K562 (cell line): Measurements from ENCODE around the gene SSH3. TPM values are rescaled to one million over a fixed set of nuclear protein-coding genes. Genes with fewer than 3 reads are reported as not detected.

Source experiments
- ATAC-seq: fragments of 200-7000 bp; cut with Tn5 transposase; 3 replicates; pipeline ENCODE4 v1.9.1; 2020; ENCODE audit warnings: moderate library complexity
- BruUV-seq: library from RNA; stranded (reverse); fragments of 400-500 nt; replicated peaks from 2 replicates; lab custom pipeline; 2021; lab: Mats Ljungman, UMichigan
- CTCF ChIA-PET: fragments of 300-600 bp; formaldehyde crosslinking; extraction: SDS; loops from one replicate; lab custom pipeline; 2021; ENCODE audit warnings: low intra/inter-chr PET ratio; lab: Yijun Ruan, JAX
- POLR2A ChIA-PET: fragments of 300-600, 350-650 bp; sonication (Branson Sonifier 250); formaldehyde crosslinking; extraction: SDS; loops from one replicate; lab custom pipeline; 2021; ENCODE audit warnings: antibody characterized with exemption, inconsistent platforms; lab: Yijun Ruan, JAX
- DNase-seq, 4 experiments: peaks; one replicate each; pipeline versions ENCODE4 v3.0.0 to v3.0.0-alpha.2; 2011 to 2018; ENCODE audit warnings: low spot score in 3 of 4, mixed read lengths in 3 of 4; ENCODE audit errors: extremely low read depth in 1 of 4
- FAIRE-seq: peaks from 2 replicates; lab custom pipeline; 2011; peaks lifted over from hg19 to GRCh38; lab: Jason Lieb, UNC
- H2AFZ ChIP-seq: 2 replicates; pipeline ENCODE4 v1.6.0; 2011; ENCODE audit warnings: low read depth, low read length, control low read depth, inconsistent platforms
- H3K27ac ChIP-seq: fragments of 200-600 bp; 3 replicates; pipeline ENCODE4 v1.8.0; 2011; ENCODE audit warnings: low read depth, mild to moderate bottlenecking, control low read depth, inconsistent platforms, low read length, moderate library complexity, mixed read lengths; ENCODE audit errors: extremely low read depth
- H3K27me3 ChIP-seq, 2 experiments: fragments of 300-600 bp in 1 of 2; 2 replicates in 1 of 2; 3 replicates in 1 of 2; pipeline versions ENCODE4 v1.6.0 to v1.8.0; 2011; ENCODE audit warnings: inconsistent platforms in 2 of 2, low read length in 2 of 2, mild to moderate bottlenecking in 1 of 2, mixed read lengths in 1 of 2, moderate library complexity in 1 of 2; ENCODE audit not compliant: control insufficient read depth in 2 of 2, insufficient read depth in 2 of 2
- H3K36me3 ChIP-seq: fragments of 300-600 bp; 3 replicates; pipeline ENCODE4 v1.8.0; 2011; ENCODE audit warnings: mild to moderate bottlenecking, low read length, inconsistent platforms; ENCODE audit not compliant: control insufficient read depth, insufficient read depth
- H3K4me1 ChIP-seq, 2 experiments: fragments of 200-600 bp in 1 of 2; replicated peaks in 1 of 2; 2 replicates in 1 of 2; 3 replicates in 1 of 2; pipeline versions ENCODE4 v1.5.1 to v1.8.0; 2011; ENCODE audit warnings: inconsistent platforms in 2 of 2, low read length in 2 of 2, mild to moderate bottlenecking in 1 of 2, mixed read lengths in 1 of 2, moderate library complexity in 1 of 2; ENCODE audit not compliant: control insufficient read depth in 2 of 2, insufficient read depth in 2 of 2
- H3K4me2 ChIP-seq: 2 replicates; pipeline ENCODE4 v1.6.1; 2011; ENCODE audit warnings: low read length, control low read depth, inconsistent platforms, mixed read lengths; ENCODE audit not compliant: insufficient read depth
- H3K4me3 ChIP-seq: fragments of 200-600 bp; sonication (generic), shearing (Covaris generic); 2 replicates; pipeline ENCODE4 v1.5.1; 2016; ENCODE audit warnings: control low read depth, inconsistent platforms
- H3K79me2 ChIP-seq: fragments of 200-600 bp; 3 replicates; pipeline ENCODE4 v1.8.0; 2011; ENCODE audit warnings: low read length, inconsistent platforms; ENCODE audit not compliant: control insufficient read depth, insufficient read depth
- H3K9ac ChIP-seq, 2 experiments: 2 replicates each; pipeline versions ENCODE4 v1.6.0 to v1.6.1; 2011; ENCODE audit warnings: low read depth in 2 of 2, low read length in 2 of 2, control low read depth in 1 of 2, inconsistent platforms in 1 of 2, mild to moderate bottlenecking in 1 of 2, mixed read lengths in 1 of 2; ENCODE audit not compliant: insufficient read depth in 1 of 2
- H3K9me1 ChIP-seq: one replicate; pipeline ENCODE4 v1.6.0; 2011; ENCODE audit warnings: inconsistent platforms, mild to moderate bottlenecking, low read length, moderate library complexity; ENCODE audit not compliant: control insufficient read depth, insufficient read depth
- H3K9me3 ChIP-seq: replicated peaks from 2 replicates; pipeline ENCODE4 v1.5.1; 2011; ENCODE audit warnings: low read depth, low read length, inconsistent platforms; ENCODE audit not compliant: control insufficient read depth, insufficient read depth
- H4K20me1 ChIP-seq: replicated peaks from 2 replicates; pipeline ENCODE4 v1.6.1; 2011; ENCODE audit warnings: low read length, inconsistent platforms, mixed read lengths; ENCODE audit not compliant: control insufficient read depth, insufficient read depth
- CEBPZ ChIP-seq: fragments of 150-350 bp; IDR thresholded peaks from 2 replicates; pipeline ENCODE4 v1.6.1; 2014; ENCODE audit warnings: low read depth, mild to moderate bottlenecking, low read length, borderline replicate concordance
- HDAC8 ChIP-seq: fragments of 450-650 bp; IDR thresholded peaks from 2 replicates; pipeline ENCODE4 v1.6.1; 2016; ENCODE audit warnings: mild to moderate bottlenecking, missing genetic modification characterization, moderate library complexity, missing compliant biosample characterization
- JUN ChIP-seq, 2 experiments: sonication (generic) in 1 of 2; formaldehyde crosslinking in 1 of 2; IDR thresholded peaks; 2 replicates each; pipeline versions ENCODE4 v1.6.1 to v1.8.0; 2012 to 2022; ENCODE audit warnings: borderline replicate concordance in 2 of 2, mild to moderate bottlenecking in 2 of 2, improper control_type of control experiment in 1 of 2, low read depth in 1 of 2, low read length in 1 of 2, missing genetic modification reagents in 1 of 2
- NR2C1 ChIP-seq, 2 experiments: fragments of 450-650 bp; IDR thresholded peaks; 2 replicates each; pipeline ENCODE4 v1.6.1; 2017; ENCODE audit warnings: mild to moderate bottlenecking in 2 of 2, antibody characterized with exemption in 1 of 2, inconsistent platforms in 1 of 2, missing compliant biosample characterization in 1 of 2, missing genetic modification characterization in 1 of 2
- POLR2A ChIP-seq: fragments of 450-650 bp; conservative IDR thresholded peaks from 2 replicates; pipeline ENCODE4 v1.6.1; 2016
- SIN3A ChIP-seq, 2 experiments: fragments of 150-350 bp in 1 of 2; IDR thresholded peaks; 2 replicates each; pipeline ENCODE4 v1.6.1; 2011 to 2016; ENCODE audit warnings: borderline replicate concordance in 2 of 2, low read depth in 2 of 2, low read length in 2 of 2, mild to moderate bottlenecking in 2 of 2, moderate library complexity in 2 of 2; ENCODE audit not compliant: control insufficient read depth in 1 of 2
- SUPT5H ChIP-seq: fragments of 450-650 bp; IDR thresholded peaks from 2 replicates; pipeline ENCODE4 v1.6.1; 2016
- TAF7 ChIP-seq: fragments of 450-650 bp; IDR thresholded peaks from 2 replicates; pipeline ENCODE4 v1.6.1; 2016; ENCODE audit warnings: missing genetic modification characterization, missing compliant biosample characterization
- TFAP4 ChIP-seq: sonication (generic); formaldehyde crosslinking; IDR thresholded peaks from 2 replicates; pipeline ENCODE4 v1.8.0; 2022; ENCODE audit warnings: missing genetic modification reagents, mild to moderate bottlenecking, moderate library complexity, borderline replicate concordance
- ZNF224 ChIP-seq: sonication (generic); formaldehyde crosslinking; IDR thresholded peaks from 2 replicates; pipeline ENCODE4 v1.8.0; 2022; ENCODE audit warnings: mild to moderate bottlenecking, missing genetic modification reagents
- WGBS: fragments of 100-300 bp; shearing (Covaris generic); methylation state at CpG from one replicate; pipeline ENCODE4 v1.1.6; 2016; ENCODE audit warnings: low coverage, mixed read lengths; ENCODE audit not compliant: insufficient coverage; ENCODE audit errors: missing lambda C conversion rate; 5-methylcytosine and 5-hydroxymethylcytosine counted together
- in situ Hi-C: fragments of 300-500 bp; cut with MboI; formaldehyde crosslinking; loops from 4 replicates; pipeline ENCODE4 v1.15.0; 2018; ENCODE audit warnings: inconsistent platforms, mixed read lengths
- intact Hi-C: fragments of 100-400 bp; cut with micrococcal nuclease; formaldehyde crosslinking; loops from 2 replicates; pipeline ENCODE4 v1.14.2; 2022
- polyA plus RNA-seq, 8 experiments: library from polyadenylated mRNA; depleted of rRNA in 4 of 8; stranded (reverse) in 5 of 8; unstranded in 3 of 8; fragments of >200 nt; fragmentation: Nextera tagmentation in 2 of 8; fragmentation: Illumina TruSeq in 1 of 8; extraction: Ambion mirVana in 2 of 8; extraction: Trizol in 1 of 8; gene quantifications; 2 replicates each; pipeline versions ENCODE4 v1.2.1 to v1.2.3, GENCODE V29; 2011 to 2014; ENCODE audit warnings: inconsistent platforms in 1 of 8, missing spikeins in 1 of 8
- total RNA-seq, 7 experiments: library from RNA; depleted of rRNA in 6 of 7; stranded (reverse); fragments of >200 nt in 6 of 7; fragmentation: Illumina TruSeq in 2 of 7; extraction: Trizol in 2 of 7; gene quantifications; 2 replicates each; pipeline versions ENCODE4 v1.2.1 to v1.2.3, GENCODE V29; 2011 to 2021; ENCODE audit warnings: low replicate concordance in 1 of 7
- TF ChIP-seq, protein P1 (sequence below): sonication (generic); formaldehyde crosslinking; IDR thresholded peaks from 2 replicates; pipeline ENCODE4 v1.8.0; 2022; ENCODE audit warnings: mild to moderate bottlenecking, missing genetic modification reagents
- TF ChIP-seq, protein P2 (sequence below), 2 experiments: IDR thresholded peaks; 2 replicates each; pipeline ENCODE4 v1.6.1; 2011; ENCODE audit warnings: borderline replicate concordance in 1 of 2, control low read depth in 1 of 2, low read depth in 1 of 2, low read length in 1 of 2, mild to moderate bottlenecking in 1 of 2, mixed read lengths in 1 of 2, moderate library complexity in 1 of 2; ENCODE audit not compliant: insufficient read depth in 1 of 2, insufficient read length in 1 of 2, poor library complexity in 1 of 2, severe bottlenecking in 1 of 2; ENCODE audit errors: extremely low read depth in 1 of 2

Gene SSH3
- total and polyA plus RNA-seq, 9 of the 15 experiments (the other 6 are each of a cell fraction or from before 2014, with no cell fraction given) = 0.07 to 1.0 (median 0.24) TPM; not detected in 3

DNA sequence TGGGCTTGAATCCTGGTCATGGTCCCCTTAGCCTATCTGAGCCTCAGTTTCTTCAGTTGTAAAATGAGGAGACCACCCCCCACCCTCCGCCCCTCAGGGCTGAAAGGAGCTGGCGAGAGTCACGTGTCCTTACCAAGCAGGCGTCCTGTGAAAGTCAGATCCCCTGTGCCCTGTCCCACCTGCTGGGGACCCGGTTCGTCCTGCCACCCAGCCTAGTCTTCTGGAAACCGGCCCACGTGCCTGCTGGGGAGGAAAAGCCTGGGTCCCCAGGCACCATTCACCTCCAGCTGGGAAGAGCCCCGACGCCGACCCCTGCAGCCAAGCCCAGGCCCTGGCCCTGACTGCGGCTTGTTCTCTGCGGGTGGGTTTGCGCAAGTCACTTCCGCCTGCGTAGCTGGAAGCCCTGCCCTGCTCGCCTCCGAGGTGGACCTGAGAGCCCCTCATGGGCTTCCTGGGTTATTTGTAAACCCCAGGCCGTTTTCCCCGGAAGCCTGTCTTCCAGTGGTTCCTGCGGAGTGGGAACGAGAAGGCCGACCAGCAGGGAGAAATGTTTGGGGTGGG lies 679 bp upstream of the SSH3 start:
- H3K9ac ChIP-seq = no peak overlapping the region
- BruUV-seq = no TSS peak
- 88% methylated on average over 22 of the region's 23 CpGs for WGBS
- in situ Hi-C loops (no loop called here), intact Hi-C loops (no loop called here)
- FAIRE-seq = no peak
- CTCF ChIA-PET = no interaction called here
- H3K9me3 ChIP-seq = no peaks in the 10 kb centered on the region
- H3K9me1 ChIP-seq = no peaks in the 10 kb centered on the region
- no peaks in the 10 kb centered on the region for H3K27me3 ChIP-seq
- H2AFZ ChIP-seq = no peak overlapping the region
- DNase-seq = no peak
- no peaks in the 10 kb centered on the region for H3K79me2 ChIP-seq
- POLR2A ChIA-PET = interaction anchor here (0.7 to 2.1 kb wide), 2 partner anchors 9 to 12 kb away, joined by 3 to 10 read pairs; no protein-coding TSS in a partner anchor
- H3K4me3 ChIP-seq = no peak overlapping the region
- ATAC-seq = no peak
- no peaks in the 10 kb centered on the region for H4K20me1 ChIP-seq
- H3K27ac ChIP-seq = no peak overlapping the region
- peaks cover 43% of the 10 kb centered on the region; the same call in 2 of the 3 replicates for H3K36me3 ChIP-seq
- H3K4me1 ChIP-seq = peaks cover 0 to 38% of the 10 kb centered on the region in 2 experiments; a peak in 2 of 5 replicates
- no peak overlapping the region for H3K4me2 ChIP-seq
- TF ChIP-seq JUN (IDR thresholded peaks at IDR 0.05; ENCODE audit: borderline replicate concordance, low read depth, low read length) (no peak), JUN (CRISPR knock-in tag; IDR thresholded peaks at IDR 0.05; ENCODE audit: borderline replicate concordance) (no peak), SUPT5H (0 out of 2 replicates have a peak, but pooled peaks have one; percentile 39), SIN3A (IDR thresholded peaks at IDR 0.05; ENCODE audit: borderline replicate concordance in 2 of 2, control insufficient read depth in 1 of 2, low read depth in 2 of 2, low read length in 2 of 2) (no peak), ZNF224 (CRISPR knock-in tag) (no peak), HDAC8 (tag) (no peak), NR2C1 (IDR thresholded peaks at IDR 0.05) (no peak), NR2C1 (tag; IDR thresholded peaks at IDR 0.05) (no peak), CEBPZ (no peak), TFAP4 (0 out of 2 replicates have a peak, but pooled peaks have one; percentile 28), POLR2A (peak; percentile 45), TAF7 (tag) (no peak)
- TF ChIP-seq, protein P1, sequence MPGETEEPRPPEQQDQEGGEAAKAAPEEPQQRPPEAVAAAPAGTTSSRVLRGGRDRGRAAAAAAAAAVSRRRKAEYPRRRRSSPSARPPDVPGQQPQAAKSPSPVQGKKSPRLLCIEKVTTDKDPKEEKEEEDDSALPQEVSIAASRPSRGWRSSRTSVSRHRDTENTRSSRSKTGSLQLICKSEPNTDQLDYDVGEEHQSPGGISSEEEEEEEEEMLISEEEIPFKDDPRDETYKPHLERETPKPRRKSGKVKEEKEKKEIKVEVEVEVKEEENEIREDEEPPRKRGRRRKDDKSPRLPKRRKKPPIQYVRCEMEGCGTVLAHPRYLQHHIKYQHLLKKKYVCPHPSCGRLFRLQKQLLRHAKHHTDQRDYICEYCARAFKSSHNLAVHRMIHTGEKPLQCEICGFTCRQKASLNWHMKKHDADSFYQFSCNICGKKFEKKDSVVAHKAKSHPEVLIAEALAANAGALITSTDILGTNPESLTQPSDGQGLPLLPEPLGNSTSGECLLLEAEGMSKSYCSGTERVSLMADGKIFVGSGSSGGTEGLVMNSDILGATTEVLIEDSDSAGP (CRISPR knock-in tag) = no peak
- TF ChIP-seq, protein P2, sequence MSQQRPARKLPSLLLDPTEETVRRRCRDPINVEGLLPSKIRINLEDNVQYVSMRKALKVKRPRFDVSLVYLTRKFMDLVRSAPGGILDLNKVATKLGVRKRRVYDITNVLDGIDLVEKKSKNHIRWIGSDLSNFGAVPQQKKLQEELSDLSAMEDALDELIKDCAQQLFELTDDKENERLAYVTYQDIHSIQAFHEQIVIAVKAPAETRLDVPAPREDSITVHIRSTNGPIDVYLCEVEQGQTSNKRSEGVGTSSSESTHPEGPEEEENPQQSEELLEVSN (IDR thresholded peaks at IDR 0.05; ENCODE audit: borderline replicate concordance in 1 of 2, extremely low read depth in 1 of 2, insufficient read depth in 1 of 2, insufficient read length in 1 of 2, low read depth in 1 of 2, low read length in 1 of 2, poor library complexity in 1 of 2, severe bottlenecking in 1 of 2) = no peak
